ENCODE measurements around the gene NIPAL3. TPM values are rescaled to one million over a fixed set of nuclear protein-coding genes. Genes with fewer than 3 reads are reported as not detected.

Gene NIPAL3
- total RNA-seq, 1 experiment from 2014 or later, result 44.2 TPM

- H3K27ac ChIP-seq, result no peak overlapping the region
- no peaks in the 10 kb centered on the region for H3K4me1 ChIP-seq (replicated peaks)
- H3K9me3 ChIP-seq (replicated peaks), result no peaks in the 10 kb centered on the region
- H3K27me3 ChIP-seq (replicated peaks), result no peaks in the 10 kb centered on the region
- peaks cover 48% of the 10 kb centered on the region for H3K36me3 ChIP-seq
- no peak for DNase-seq (ENCODE audit: low read depth in 1 of 2, low spot score in 2 of 2)
- H3K4me3 ChIP-seq, result no peak overlapping the region
Observed at GRCh38 chr1:24465099-24465498, 49.5 kb downstream of the NIPAL3 start.

- no peak overlapping the region for H3K4me3 ChIP-seq
- H3K27ac ChIP-seq, result no peak overlapping the region
- H3K9me3 ChIP-seq (replicated peaks), result no peaks in the 10 kb centered on the region
- H3K36me3 ChIP-seq, result peaks cover 43% of the 10 kb centered on the region
- no peaks in the 10 kb centered on the region for H3K27me3 ChIP-seq (replicated peaks)
- H3K4me1 ChIP-seq (replicated peaks), result no peaks in the 10 kb centered on the region
- no peak for DNase-seq (ENCODE audit: low read depth in 1 of 2, low spot score in 2 of 2)
Observed at GRCh38 chr1:24465638-24466037, 50.0 kb downstream of the NIPAL3 start.

- no peak for DNase-seq (ENCODE audit: low read depth in 1 of 2, low spot score in 2 of 2)
- no peak overlapping the region for H3K27ac ChIP-seq
- no peaks in the 10 kb centered on the region for H3K4me1 ChIP-seq (replicated peaks)
- no peaks in the 10 kb centered on the region for H3K27me3 ChIP-seq (replicated peaks)
- H3K9me3 ChIP-seq (replicated peaks), result no peaks in the 10 kb centered on the region
- peaks cover 27% of the 10 kb centered on the region for H3K36me3 ChIP-seq
- no peak overlapping the region for H3K4me3 ChIP-seq
Observed at GRCh38 chr1:24468685-24469316, 53.2 kb downstream of the NIPAL3 start.

GRCh38 chr1:24470592-24470991 lies 55.0 kb downstream of the NIPAL3 start:
- no peak for DNase-seq (ENCODE audit: low read depth in 1 of 2, low spot score in 2 of 2)

GRCh38 chr1:24472527-24473251 lies 57.1 kb downstream of the NIPAL3 start:
- no peak overlapping the region for H3K4me3 ChIP-seq
- peaks cover 9% of the 10 kb centered on the region; the same call in 1 of the 2 replicates for H3K36me3 ChIP-seq
- no peaks in the 10 kb centered on the region for H3K9me3 ChIP-seq (replicated peaks)
- 0 out of 2 replicates have a peak, but pooled peaks cover 4% of the 10 kb centered on the region for H3K4me1 ChIP-seq (replicated peaks)
- no peak overlapping the region for H3K27ac ChIP-seq
- no peaks in the 10 kb centered on the region for H3K27me3 ChIP-seq (replicated peaks)
- DNase-seq (ENCODE audit: low read depth in 1 of 2, low spot score in 2 of 2), result no peak

More at GRCh38 chr1:24470592-24470991, 55.0 kb downstream of the NIPAL3 start:
- Histone ChIP-seq H3K27ac (no peak overlapping the region), H3K4me1 (replicated peaks) (no peaks in the 10 kb centered on the region), H3K36me3 (peaks cover 20% of the 10 kb centered on the region), H3K9me3 (replicated peaks) (no peaks in the 10 kb centered on the region), H3K27me3 (replicated peaks) (no peaks in the 10 kb centered on the region), H3K4me3 (no peak overlapping the region)

- Histone ChIP-seq H3K27me3 (replicated peaks) (no peaks in the 10 kb centered on the region), H3K9me3 (replicated peaks) (no peaks in the 10 kb centered on the region), H3K27ac (no peak overlapping the region), H3K4me1 (replicated peaks) (0 out of 2 replicates have a peak, but pooled peaks cover 4% of the 10 kb centered on the region), H3K4me3 (no peak overlapping the region), H3K36me3 (peaks cover 6% of the 10 kb centered on the region; the same call in 1 of the 2 replicates)
- DNase-seq (ENCODE audit: low read depth in 1 of 2, low spot score in 2 of 2), result no peak
Observed at GRCh38 chr1:24474193-24474592, 58.6 kb downstream of the NIPAL3 start.

- Histone ChIP-seq H3K4me3 (no peak overlapping the region), H3K36me3 (no peaks in the 10 kb centered on the region), H3K9me3 (replicated peaks) (no peaks in the 10 kb centered on the region), H3K4me1 (replicated peaks) (0 out of 2 replicates have a peak, but pooled peaks cover 4% of the 10 kb centered on the region), H3K27me3 (replicated peaks) (no peaks in the 10 kb centered on the region), H3K27ac (no peak overlapping the region)
- DNase-seq (ENCODE audit: low read depth in 1 of 2, low spot score in 2 of 2), result no peak
Observed at GRCh38 chr1:24475700-24476099, 60.1 kb downstream of the NIPAL3 start.

GRCh38 chr1:24476571-24476970 lies 61.0 kb downstream of the NIPAL3 start:
- no peaks in the 10 kb centered on the region for H3K27me3 ChIP-seq (replicated peaks)
- H3K4me3 ChIP-seq, result no peak overlapping the region
- H3K36me3 ChIP-seq, result no peaks in the 10 kb centered on the region
- 0 out of 2 replicates have a peak, but pooled peaks cover 4% of the 10 kb centered on the region for H3K4me1 ChIP-seq (replicated peaks)
- DNase-seq (ENCODE audit: low read depth in 1 of 2, low spot score in 2 of 2), result no peak
- no peaks in the 10 kb centered on the region for H3K9me3 ChIP-seq (replicated peaks)
- H3K27ac ChIP-seq, result no peak overlapping the region

- H3K27ac ChIP-seq, result no peak overlapping the region
- no peak for DNase-seq (ENCODE audit: low read depth in 1 of 2, low spot score in 2 of 2)
- 0 out of 2 replicates have a peak, but pooled peaks cover 4% of the 10 kb centered on the region for H3K4me1 ChIP-seq (replicated peaks)
- H3K9me3 ChIP-seq (replicated peaks), result no peaks in the 10 kb centered on the region
- H3K4me3 ChIP-seq, result no peak overlapping the region
- no peaks in the 10 kb centered on the region for H3K27me3 ChIP-seq (replicated peaks)
- no peaks in the 10 kb centered on the region for H3K36me3 ChIP-seq
Observed at GRCh38 chr1:24477309-24477708, 61.7 kb downstream of the NIPAL3 start.

GRCh38 chr1:24481101-24481500 lies 65.5 kb downstream of the NIPAL3 start:
- no peak overlapping the region for H3K27ac ChIP-seq
- H3K27me3 ChIP-seq (replicated peaks), result no peaks in the 10 kb centered on the region
- no peak for DNase-seq (ENCODE audit: low read depth in 1 of 2, low spot score in 2 of 2)
- no peaks in the 10 kb centered on the region for H3K36me3 ChIP-seq
- H3K4me1 ChIP-seq (replicated peaks), result 0 out of 2 replicates have a peak, but pooled peaks cover 4% of the 10 kb centered on the region
- H3K4me3 ChIP-seq, result no peak overlapping the region
- H3K9me3 ChIP-seq (replicated peaks), result no peaks in the 10 kb centered on the region

- no peak for DNase-seq (ENCODE audit: low read depth in 1 of 2, low spot score in 2 of 2)
- no peaks in the 10 kb centered on the region for H3K36me3 ChIP-seq
- no peaks in the 10 kb centered on the region for H3K9me3 ChIP-seq (replicated peaks)
- no peaks in the 10 kb centered on the region for H3K4me1 ChIP-seq (replicated peaks)
- no peaks in the 10 kb centered on the region for H3K27me3 ChIP-seq (replicated peaks)
- no peak overlapping the region for H3K27ac ChIP-seq
- H3K4me3 ChIP-seq, result no peak overlapping the region
Observed at GRCh38 chr1:24481843-24482610, 66.4 kb downstream of the NIPAL3 start.

GRCh38 chr1:24483441-24483840 lies 67.8 kb downstream of the NIPAL3 start:
- H3K36me3 ChIP-seq, result no peaks in the 10 kb centered on the region
- H3K27ac ChIP-seq, result no peak overlapping the region
- no peak for DNase-seq (ENCODE audit: low read depth in 1 of 2, low spot score in 2 of 2)
- no peaks in the 10 kb centered on the region for H3K27me3 ChIP-seq (replicated peaks)
- H3K9me3 ChIP-seq (replicated peaks), result no peaks in the 10 kb centered on the region
- H3K4me1 ChIP-seq (replicated peaks), result no peaks in the 10 kb centered on the region
- no peak overlapping the region for H3K4me3 ChIP-seq

GRCh38 chr1:24484199-24484598 lies 68.6 kb downstream of the NIPAL3 start:
- no peak for DNase-seq (ENCODE audit: low read depth in 1 of 2, low spot score in 2 of 2)
- Histone ChIP-seq H3K9me3 (replicated peaks) (no peaks in the 10 kb centered on the region), H3K27me3 (replicated peaks) (no peaks in the 10 kb centered on the region), H3K4me3 (no peak overlapping the region), H3K36me3 (no peaks in the 10 kb centered on the region), H3K4me1 (replicated peaks) (no peaks in the 10 kb centered on the region), H3K27ac (no peak overlapping the region)

Data from SJSA1 (cell line).